ENCODE results near the gene ENTPD5.

DNA sequence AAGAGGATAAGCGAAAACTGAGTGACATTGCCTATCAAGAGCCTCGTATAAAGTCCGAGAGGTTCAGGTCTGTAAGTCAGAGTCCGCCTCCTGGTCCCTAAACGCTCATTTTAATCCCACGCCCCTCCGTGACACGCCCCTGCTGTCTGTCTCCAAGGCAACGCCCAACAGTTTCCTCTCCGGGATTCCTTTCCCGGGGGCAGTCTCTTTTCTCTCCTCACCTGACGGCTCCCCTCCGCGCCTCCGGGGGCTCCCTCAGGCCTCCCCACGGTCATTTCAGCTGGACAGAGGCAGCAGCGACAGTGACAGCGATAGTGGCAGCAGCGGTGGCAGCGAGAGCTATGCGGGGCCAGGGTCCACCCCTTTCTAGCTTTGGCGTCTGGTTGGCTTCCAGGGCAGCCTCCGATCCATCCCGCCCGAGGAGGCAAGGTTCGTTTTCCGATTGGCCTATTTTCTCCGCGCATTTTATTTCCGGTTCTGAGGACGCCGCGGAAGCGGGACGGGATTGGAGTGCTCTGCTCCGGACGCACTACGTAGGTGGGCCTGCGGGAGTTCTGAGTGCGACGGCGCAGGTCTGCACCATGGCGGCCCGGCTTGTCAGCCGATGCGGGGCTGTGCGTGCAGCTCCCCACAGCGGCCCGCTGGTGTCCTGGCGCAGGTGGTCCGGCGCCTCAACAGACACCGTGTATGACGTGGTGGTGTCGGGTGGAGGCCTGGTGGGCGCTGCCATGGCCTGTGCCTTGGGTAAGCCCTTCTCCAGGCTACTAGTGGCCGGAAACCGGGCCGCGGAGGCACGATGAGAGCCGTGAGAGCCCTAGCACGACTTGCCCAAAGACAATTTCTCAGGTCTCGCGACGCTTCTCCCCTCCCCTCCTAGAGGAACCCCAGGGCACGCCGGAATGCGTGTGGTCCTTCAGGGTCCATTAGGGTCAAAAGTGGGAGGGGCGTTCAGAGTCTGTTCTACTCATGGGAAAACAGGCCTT lies 69.0 kb downstream of the ENTPD5 start, which contains the start of the genes COQ6 and FAM161B:
- TF ChIP-seq POLR2A (IDR thresholded peaks at IDR 0.05; ENCODE audit: low read length) (peak; percentile 93), GATA1 (IDR thresholded peaks at IDR 0.05; ENCODE audit: low read depth, low read length) (no peak)
